Dendritic cell treated with granulocyte-macrophage colony-stimulating factor and Interleukin-4, amounts not matched to agents 40 ng/mL and 50 ng/mL, for 4 days (primary cell): ENCODE results near the gene CPNE2.

ENCODE experiments used
- H3K27ac Mint-ChIP-seq: one replicate; pipeline ENCODE4 v1.8.0; 2022; ENCODE audit warnings: mild to moderate bottlenecking, mixed read lengths
- H3K27me3 Mint-ChIP-seq: one replicate; pipeline ENCODE4 v1.8.0; 2022; ENCODE audit warnings: mild to moderate bottlenecking, mixed read lengths
- H3K36me3 Mint-ChIP-seq: one replicate; pipeline ENCODE4 v1.8.0; 2022; ENCODE audit warnings: low read depth, mixed read lengths
- H3K4me1 Mint-ChIP-seq: one replicate; pipeline ENCODE4 v1.8.0; 2022; ENCODE audit warnings: low read depth, mixed read lengths
- H3K4me3 Mint-ChIP-seq: one replicate; pipeline ENCODE4 v1.8.0; 2022; ENCODE audit warnings: mild to moderate bottlenecking, moderate library complexity, mixed read lengths
- H3K9me3 Mint-ChIP-seq: one replicate; pipeline ENCODE4 v1.8.0; 2022; ENCODE audit warnings: mixed read lengths
- intact Hi-C: fragments of 100-400 bp; cut with micrococcal nuclease; formaldehyde crosslinking; loops from one replicate; pipeline ENCODE4 v1.15.0; 2022

CPNE2 gene

GRCh38 chr16:57192720-57193486 lies 100.5 kb downstream of the CPNE2 start:
- Mint-ChIP-seq H3K4me1 (peaks cover 17% of the 10 kb centered on the region), H3K4me3 (no peak overlapping the region), H3K9me3 (no peaks in the 10 kb centered on the region), H3K36me3 (peaks cover 21% of the 10 kb centered on the region), H3K27ac (no peak overlapping the region), H3K27me3 (no peaks in the 10 kb centered on the region)
- intact Hi-C loops: no loop called here

DNA sequence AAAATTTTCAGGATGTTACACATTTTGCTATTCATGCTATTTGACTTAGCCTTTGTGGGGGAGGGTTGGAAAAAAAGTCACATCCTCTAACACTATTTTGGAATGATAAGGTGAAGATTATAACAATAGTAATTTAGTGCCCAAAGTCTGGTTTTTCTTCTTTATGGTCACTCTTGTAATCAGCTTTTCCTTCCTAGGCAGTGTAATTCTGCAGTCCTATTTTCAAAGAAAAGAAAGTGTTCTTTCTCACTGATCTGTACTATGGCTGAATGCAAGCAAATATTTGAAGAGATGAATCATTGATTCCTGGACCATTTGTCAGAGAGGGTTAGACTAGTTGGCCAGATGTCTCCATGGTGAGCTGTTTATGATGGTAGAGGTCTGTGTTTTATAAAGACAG lies 102.1 kb downstream of the CPNE2 start:
- no peak overlapping the region for H3K27ac Mint-ChIP-seq
- peaks cover 27% of the 10 kb centered on the region for H3K36me3 Mint-ChIP-seq
- H3K4me1 Mint-ChIP-seq: peaks cover 12% of the 10 kb centered on the region
- intact Hi-C loops: no loop called here
- H3K4me3 Mint-ChIP-seq: no peak overlapping the region
- no peaks in the 10 kb centered on the region for H3K9me3 Mint-ChIP-seq
- H3K27me3 Mint-ChIP-seq: no peaks in the 10 kb centered on the region

- intact Hi-C loops: no loop called here
- no peaks in the 10 kb centered on the region for H3K9me3 Mint-ChIP-seq
- H3K27ac Mint-ChIP-seq: no peak overlapping the region
- no peak overlapping the region for H3K4me3 Mint-ChIP-seq
- H3K36me3 Mint-ChIP-seq: peaks cover 21% of the 10 kb centered on the region
- peaks cover 7% of the 10 kb centered on the region for H3K4me1 Mint-ChIP-seq
- no peaks in the 10 kb centered on the region for H3K27me3 Mint-ChIP-seq
Measured at GRCh38 chr16:57196286-57196685, 103.9 kb downstream of the CPNE2 start.

DNA sequence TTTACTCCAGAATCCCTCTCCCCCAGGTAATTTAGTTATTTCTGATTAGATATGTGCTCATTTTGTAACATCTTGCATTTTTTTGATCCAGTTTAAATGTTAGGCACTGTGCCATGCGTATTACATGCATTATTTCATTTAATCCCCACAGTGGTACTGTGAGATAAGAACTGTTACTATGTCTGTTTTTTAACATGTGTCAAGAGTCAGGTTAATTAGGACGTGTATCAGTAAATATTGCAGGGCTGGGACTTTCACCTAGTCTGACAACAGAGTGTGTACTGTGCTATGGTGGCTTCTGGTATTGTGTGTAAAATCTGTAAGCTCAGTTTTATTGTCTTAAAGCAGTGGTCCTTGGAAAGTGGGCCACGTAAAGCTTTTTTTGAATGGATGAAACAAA lies 104.4 kb downstream of the CPNE2 start:
- Mint-ChIP-seq H3K27ac (no peak overlapping the region), H3K36me3 (peaks cover 25% of the 10 kb centered on the region), H3K4me3 (no peak overlapping the region), H3K4me1 (peaks cover 6% of the 10 kb centered on the region), H3K9me3 (no peaks in the 10 kb centered on the region), H3K27me3 (no peaks in the 10 kb centered on the region)
- intact Hi-C loops: no loop called here
